ENCODE data around the gene PPP1R3A.
"Not testable (repeated sequence)": the region's sequence is repeated elsewhere in the genome, so short reads cannot be mapped to it uniquely, and the experiment has no call there.

Gene PPP1R3A, protein sequence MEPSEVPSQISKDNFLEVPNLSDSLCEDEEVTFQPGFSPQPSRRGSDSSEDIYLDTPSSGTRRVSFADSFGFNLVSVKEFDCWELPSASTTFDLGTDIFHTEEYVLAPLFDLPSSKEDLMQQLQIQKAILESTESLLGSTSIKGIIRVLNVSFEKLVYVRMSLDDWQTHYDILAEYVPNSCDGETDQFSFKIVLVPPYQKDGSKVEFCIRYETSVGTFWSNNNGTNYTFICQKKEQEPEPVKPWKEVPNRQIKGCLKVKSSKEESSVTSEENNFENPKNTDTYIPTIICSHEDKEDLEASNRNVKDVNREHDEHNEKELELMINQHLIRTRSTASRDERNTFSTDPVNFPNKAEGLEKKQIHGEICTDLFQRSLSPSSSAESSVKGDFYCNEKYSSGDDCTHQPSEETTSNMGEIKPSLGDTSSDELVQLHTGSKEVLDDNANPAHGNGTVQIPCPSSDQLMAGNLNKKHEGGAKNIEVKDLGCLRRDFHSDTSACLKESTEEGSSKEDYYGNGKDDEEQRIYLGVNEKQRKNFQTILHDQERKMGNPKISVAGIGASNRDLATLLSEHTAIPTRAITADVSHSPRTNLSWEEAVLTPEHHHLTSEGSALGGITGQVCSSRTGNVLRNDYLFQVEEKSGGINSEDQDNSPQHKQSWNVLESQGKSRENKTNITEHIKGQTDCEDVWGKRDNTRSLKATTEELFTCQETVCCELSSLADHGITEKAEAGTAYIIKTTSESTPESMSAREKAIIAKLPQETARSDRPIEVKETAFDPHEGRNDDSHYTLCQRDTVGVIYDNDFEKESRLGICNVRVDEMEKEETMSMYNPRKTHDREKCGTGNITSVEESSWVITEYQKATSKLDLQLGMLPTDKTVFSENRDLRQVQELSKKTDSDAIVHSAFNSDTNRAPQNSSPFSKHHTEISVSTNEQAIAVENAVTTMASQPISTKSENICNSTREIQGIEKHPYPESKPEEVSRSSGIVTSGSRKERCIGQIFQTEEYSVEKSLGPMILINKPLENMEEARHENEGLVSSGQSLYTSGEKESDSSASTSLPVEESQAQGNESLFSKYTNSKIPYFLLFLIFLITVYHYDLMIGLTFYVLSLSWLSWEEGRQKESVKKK

DNA sequence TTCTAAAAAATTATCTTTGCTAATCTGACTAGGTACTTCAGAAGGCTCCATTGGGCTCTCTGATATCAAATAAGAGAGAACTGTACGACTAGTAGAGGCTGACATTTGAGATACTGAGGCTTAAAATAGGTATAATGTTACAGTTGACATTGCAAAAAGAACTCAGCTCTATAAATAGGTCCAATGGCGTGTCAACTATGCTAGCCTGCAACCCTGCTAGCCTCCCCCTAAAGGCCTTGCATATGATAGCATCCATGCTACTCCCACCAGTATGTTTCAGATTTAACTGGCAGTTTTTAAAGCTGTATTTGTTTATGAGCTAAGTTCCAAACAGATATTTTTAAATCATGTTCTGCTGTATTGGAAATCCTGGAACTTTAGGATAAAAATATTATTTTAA is at the start of gene PPP1R3A:
Gene PPP1R3A, minus strand, starts transcription at position 64 of the 400 bp plus-strand sequence. Its CDS starts 13 bp downstream, at position 51.
- no peak for DNase-seq (ENCODE audit: low spot score)

DNA sequence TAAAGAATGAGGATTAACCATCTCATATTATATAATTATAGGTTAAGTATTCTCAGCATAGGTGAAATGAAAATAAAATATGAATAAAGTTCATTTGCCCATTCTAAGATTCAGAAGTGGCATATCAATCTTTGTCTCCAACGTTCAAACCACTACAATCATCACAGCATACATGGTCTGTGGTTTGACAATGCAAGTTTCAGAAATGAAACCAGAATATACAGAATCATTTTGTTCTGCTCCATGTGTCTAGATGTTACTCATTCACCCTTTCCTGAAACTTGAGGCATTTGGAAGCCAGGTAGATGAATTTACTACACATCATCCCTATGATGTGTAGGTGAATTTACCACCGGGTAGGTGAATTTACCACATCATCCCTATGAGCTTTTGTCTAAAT is 44.5 kb upstream of the PPP1R3A start:
- DNase-seq (ENCODE audit: low spot score) = no peak

DNA sequence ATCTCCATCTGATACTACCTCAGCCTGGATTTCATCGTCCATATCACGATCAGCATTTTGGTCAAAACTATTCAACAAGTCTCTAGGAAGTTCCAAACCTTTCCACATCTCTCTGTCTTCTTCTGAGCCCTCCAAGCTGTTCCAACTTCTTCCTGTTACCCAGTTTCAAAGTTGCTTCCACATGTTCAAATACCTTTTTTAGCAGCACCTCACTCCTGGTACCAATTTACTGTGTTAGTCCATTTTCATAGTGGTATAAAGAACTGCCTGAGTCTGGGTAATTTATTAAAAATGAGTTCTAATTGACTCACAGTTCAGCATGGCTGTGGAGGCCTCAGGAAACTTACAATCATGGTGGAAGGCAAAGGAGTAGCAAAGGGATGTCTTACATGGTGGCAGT is 41.1 kb upstream of the PPP1R3A start:
- no peak for DNase-seq (ENCODE audit: low spot score)

DNA sequence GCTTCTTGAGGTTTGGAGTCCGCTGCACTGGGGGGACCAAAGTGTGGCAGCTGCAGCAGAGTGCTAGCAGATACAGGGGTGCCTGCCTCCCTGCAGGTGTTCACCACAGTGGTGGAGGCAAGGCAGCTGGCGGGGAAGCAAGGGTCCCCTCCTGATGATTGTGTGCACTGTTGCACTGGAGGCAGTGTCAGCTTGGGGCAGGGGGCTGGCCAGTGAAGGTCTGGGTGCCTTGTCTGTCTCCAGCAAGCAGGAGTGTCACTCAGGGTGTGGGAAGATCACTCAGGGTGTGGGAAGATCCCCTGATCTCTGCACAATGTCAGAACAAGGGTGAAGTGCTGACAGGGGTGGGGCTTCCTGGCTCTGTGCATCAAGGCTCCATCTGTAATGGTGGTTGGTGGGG is 36.3 kb upstream of the PPP1R3A start:
- DNase-seq (ENCODE audit: low spot score) = no peak

DNA sequence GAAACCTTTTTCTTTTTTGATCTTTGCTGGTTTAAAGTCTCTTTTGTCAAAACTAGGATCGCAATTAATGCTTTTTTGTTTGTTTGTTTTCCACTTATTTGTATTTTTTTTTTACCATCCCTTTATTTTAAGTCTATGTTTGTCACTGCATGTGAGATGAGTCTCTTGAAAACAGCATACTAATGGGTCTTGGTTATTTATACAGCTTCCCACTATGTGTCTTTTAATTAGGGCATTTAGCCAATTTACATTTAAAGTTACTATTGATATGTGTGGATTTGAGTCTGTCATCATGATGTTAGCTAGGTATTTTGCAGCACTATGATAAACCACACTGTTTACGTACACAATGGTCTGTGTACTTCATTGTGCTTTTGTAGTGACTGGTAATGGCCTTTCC is 34.7 kb upstream of the PPP1R3A start:
- no peak for DNase-seq (ENCODE audit: low spot score)

DNA sequence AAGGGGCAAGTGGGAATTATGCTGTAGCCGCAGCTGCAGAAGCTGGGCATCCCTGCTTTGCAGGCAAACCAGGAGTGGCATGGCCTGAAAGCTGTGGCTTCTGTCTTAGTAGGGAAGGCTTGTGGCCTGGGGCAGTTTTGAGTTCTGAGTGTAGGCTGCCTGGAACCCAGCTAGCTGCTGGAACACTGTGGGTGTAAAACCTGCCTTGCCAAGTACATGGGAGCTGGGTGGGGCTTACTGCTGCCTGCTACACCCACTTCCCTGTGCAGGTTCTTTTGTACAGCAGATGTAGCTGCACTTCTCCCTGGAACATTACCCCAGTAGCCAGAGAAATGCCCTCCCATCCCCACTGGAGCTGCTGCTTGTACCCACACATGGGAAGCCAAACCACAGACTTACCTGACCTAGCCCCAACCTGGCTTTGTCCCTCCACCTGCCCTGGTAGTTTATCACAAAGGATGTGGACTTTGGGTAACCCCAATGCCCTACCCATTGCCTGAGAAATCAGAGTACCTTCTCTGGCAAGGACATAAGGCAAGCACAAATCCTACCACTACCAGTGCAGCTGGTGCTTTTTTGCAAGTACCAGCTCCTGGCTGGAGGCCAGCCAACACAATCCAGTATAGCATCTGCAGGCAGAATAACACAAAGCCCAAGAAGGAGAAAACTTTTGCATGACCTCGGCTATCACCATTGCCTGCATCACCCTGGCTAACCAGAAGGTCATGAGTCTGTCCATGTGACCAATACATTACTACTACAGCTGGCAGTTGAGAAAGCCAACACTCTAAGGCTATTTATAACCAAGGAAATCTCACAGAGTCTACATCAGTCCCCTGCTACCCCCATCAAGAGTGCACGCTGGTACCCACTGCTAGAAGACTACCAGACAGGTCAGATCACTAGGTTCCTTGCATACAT is 26.5 kb upstream of the PPP1R3A start:
- DNase-seq (ENCODE audit: low spot score) = no peak

DNA sequence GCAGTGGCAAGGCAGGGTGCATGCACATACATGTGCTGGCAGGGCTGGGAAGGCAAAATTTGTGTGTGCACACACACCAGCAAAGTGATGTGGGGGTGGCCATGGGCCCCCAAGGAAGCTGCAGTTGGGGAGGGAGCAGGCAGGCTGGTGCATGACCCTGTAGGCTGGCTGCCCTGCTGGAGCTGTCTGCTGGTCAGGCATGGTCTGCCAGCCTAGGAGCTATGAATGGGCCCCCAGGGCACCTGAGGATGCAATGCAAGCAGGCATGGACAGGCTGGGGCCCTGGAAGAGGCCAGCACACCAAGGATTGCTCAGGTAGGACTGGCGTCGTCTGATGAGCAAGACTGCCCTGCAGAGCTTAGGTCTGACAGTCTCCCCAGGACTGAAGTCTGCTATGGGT is 18.2 kb upstream of the PPP1R3A start:
- no peak for DNase-seq (ENCODE audit: low spot score)

DNA sequence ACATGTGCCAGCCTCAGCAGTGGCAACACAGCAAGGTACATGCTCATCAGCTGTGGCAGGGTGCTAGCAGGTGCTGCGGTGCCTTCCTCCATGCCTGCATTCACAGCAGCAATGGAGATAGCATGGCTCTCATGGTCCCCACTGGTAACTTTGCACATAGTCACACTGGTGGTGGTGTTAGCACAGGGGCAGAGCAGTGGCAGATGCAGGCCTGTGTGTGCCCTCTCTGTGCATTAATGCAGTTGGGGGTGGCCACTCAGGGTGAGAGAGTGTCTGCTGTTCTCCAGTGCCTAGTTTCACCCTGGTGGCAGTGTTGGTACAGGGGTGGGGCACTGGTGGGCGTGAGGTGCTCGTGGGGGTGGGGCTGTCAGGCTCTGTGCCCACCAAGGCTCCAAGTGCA is 17.7 kb upstream of the PPP1R3A start:
- no peak for DNase-seq (ENCODE audit: low spot score)

DNA sequence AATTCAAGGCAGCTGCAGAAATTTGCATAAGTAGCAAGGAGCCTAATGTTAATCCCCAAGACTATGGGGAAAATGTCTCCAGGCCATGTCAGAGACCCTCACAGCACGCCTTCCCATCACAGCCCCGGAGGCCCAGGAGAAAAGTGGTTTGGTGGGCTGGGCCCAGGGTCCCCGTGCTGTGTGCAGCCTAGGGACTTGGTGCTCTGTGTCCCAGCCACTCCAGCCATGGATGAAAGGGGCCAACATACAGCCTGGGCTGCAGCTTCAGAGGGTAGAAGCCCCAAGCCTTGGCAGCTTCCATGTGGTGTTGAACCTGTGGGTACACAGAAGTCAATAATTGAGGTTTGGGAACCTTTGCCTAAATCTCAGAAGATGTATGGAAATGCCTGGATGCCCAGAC is 10.6 kb upstream of the PPP1R3A start:
- not testable (repeated sequence) for DNase-seq (ENCODE audit: low spot score)

DNA sequence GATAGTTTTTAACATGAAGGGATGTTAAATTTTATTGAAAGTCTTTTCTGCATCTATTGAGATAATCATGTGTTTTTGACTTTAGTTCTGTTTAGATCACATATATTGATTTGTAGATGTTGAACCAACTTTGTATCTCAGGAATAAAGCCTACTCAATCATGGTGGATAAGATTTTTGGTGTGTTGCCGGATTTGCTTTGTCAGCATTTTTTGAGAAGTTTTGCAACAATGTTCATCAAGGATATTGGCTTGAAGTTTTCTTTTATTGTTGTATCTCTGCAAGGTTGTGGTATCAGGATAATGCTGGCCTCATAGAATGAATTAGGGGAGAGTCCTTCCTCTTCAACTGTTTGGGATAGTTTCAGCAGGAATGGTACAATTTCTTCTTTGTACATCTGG is 9.3 kb upstream of the PPP1R3A start:
- DNase-seq (ENCODE audit: low spot score) = no peak

DNA sequence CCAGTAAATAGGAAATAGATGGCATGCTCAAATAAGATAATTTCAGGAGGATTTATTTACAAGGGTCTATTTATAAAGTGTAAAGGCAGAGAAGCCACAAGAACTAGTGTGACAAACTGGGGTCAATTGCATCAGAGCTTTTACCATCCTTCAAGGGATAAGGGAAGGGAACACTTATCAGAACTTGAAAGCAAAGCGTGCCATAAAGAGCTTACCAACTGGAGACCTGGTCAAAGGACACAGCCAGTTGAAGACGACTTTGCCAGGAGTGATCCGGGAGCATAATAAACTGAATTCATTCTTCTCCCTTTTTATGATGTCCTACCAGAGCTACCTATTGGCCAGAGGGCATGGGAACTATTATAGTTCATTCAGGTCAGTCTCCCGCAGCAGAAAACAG is 3.2 kb upstream of the PPP1R3A start:
- no peak for DNase-seq (ENCODE audit: low spot score)

DNA sequence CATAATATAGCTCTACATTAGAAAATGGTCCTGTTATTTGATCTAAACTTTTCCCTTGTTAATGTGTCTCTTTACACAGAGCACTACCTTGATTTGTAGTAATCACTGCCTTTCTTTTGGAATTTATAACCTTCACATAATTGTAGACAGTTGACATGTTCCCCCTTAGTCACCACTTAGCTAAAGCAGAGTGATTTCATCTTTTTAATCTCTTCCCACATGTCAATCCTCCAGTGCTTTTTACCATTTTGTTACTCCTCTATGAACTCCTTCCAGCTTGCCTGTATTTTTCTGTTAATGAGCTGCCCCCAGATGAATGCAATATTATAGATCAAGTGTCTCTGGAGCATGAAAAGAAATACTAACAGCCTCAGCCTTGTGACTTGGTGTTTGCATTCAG is 2.6 kb upstream of the PPP1R3A start:
- no peak for DNase-seq (ENCODE audit: low spot score)

DNA sequence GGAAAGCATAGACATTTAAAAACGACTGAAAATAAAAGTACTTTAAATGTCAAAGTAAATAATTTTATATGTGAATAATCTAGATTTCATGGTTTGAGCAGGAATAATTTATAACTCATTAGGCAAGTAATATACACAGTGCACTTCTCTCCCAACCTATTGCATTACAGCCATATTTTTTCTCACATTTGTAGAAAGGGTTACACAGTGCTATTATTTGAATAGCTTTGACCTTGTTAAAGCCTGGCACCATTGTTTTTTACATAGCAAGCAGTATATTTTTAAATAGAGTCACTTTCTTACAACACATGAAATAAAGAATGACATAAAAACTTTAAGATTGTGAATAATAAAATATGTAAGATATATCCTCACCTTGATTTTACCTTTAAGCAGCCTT is 969 bp downstream of the PPP1R3A start:
- no peak for DNase-seq (ENCODE audit: low spot score)

DNA sequence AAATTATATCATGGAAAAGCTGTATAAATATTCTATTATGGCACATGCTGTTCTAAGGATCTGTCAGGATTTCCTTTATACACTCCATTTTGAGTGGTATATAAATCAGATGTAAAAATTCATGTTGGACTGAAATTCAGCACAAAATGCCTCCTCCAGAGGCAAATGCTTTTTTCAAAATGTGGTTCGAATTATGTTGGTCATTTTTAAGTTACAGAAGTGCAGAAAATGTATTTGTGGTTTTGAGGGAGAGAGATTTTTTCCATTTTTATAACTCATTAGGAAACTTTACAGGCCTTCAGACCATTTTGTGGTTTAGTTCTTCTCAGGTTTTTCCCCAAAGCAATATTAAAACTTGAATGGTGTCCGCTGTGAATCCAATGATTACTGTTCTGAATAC is 2.9 kb downstream of the PPP1R3A start:
- no peak for DNase-seq (ENCODE audit: low spot score)

DNA sequence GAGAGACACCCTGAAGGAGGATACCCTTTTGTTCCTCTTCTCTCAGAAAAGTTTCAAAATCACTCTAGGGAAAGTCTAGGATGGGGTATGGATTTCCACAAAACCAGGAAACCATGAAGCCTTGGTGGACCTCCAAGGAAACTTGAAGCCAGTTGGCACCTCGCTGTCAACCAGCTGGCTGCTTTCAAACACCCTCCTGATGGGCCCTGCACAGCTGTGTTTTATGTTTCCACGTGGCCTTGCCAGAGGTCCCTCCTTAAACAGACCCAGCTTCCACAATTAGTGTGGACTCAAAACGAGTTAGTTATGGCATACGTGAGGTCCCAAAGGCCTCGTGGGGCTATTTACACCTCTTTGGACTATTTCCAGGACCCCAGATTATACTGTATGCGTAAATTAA is 5.9 kb downstream of the PPP1R3A start:
- no peak for DNase-seq (ENCODE audit: low spot score)

DNA sequence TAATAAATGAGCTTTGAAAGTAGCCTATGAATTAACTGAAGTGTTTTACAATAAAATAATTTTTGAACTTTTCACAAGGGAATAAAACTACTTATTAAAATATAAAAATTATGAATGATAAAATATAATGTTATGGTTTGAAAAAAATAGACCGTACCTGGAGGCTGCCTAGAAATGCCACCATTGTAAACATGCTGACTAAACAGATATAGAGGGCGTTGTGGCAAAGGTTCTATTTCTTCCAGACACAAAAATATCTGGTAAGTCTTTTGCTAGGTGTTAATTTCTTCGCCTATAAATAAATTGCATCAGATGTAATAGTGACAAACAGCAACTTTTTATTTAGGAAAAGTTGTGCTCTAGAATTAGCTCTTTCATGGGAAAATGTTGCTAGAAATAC is 11.2 kb downstream of the PPP1R3A start:
- no peak for DNase-seq (ENCODE audit: low spot score)

DNA sequence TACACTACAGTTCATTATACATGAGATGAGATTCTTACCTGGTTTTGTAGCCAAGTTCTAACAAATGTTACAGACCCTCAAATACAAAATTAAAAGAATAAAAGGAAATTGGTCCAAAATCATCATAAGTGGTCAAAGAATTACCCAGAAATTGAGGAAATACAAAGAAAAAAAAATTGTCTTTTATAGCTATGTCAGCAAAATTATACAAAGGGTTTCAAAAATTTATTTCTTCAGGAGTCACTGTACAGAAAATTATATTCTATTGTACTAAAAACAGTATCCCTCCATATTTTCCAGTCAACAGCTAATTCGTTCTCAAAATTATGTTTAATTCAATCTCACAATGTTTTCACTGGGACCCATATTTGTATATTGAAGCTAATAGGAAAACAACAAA is 14.3 kb downstream of the PPP1R3A start:
- no peak for DNase-seq (ENCODE audit: low spot score)

DNA sequence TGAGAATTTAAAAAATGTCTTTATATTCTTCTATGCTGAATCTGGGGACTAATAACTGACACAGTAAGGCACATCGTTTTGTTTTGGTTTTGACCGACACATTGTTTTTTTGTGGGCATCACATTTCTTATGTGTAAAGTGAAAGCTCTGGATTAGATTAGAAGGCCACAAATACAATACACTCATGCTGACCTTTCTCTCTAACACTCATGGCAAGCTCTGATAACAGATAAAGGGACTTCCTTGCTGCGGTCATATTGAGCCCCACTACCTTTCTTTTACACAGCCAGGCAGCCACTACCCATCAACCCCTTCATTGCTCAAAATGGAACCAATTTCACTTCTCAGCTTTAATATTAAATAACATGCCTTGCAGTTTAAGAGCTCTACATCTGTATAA is 26.0 kb downstream of the PPP1R3A start:
- DNase-seq (ENCODE audit: low spot score) = no peak

DNA sequence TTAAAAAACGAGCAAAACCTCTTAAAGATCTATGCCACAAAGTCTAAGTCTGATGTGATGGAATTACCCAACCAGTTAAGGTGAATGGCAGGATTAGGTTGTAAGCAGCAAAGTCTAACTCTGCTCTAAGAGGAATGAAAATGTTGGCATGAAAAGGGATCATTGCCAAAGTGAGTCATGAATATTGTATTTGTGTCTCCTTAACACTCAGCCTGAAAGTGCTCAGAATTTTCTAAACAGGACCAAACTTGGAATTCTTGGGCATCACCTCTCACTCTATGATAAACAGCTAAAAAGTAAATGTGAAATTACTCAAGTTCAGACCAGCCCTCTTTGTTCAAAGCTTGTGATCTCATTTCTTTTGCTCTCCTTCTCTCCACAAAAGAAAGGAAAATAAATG is 27.0 kb downstream of the PPP1R3A start:
- no peak for DNase-seq (ENCODE audit: low spot score)

DNA sequence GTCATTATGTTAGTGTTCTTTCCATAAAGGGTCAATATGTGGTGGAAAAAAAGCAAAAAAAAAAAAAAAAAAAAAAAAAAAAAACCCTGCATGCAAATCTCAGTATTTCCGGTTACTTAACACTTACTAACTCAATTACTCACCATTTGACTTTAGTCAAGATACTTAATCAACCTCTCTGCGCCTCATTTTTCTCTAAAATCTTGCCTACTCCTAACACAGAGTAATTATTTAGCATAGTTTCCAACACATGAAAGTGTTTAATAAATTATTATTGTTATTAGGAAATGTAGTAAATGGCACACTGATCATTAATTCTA is 27.8 kb downstream of the PPP1R3A start:
- no peak for DNase-seq (ENCODE audit: low spot score)

DNA sequence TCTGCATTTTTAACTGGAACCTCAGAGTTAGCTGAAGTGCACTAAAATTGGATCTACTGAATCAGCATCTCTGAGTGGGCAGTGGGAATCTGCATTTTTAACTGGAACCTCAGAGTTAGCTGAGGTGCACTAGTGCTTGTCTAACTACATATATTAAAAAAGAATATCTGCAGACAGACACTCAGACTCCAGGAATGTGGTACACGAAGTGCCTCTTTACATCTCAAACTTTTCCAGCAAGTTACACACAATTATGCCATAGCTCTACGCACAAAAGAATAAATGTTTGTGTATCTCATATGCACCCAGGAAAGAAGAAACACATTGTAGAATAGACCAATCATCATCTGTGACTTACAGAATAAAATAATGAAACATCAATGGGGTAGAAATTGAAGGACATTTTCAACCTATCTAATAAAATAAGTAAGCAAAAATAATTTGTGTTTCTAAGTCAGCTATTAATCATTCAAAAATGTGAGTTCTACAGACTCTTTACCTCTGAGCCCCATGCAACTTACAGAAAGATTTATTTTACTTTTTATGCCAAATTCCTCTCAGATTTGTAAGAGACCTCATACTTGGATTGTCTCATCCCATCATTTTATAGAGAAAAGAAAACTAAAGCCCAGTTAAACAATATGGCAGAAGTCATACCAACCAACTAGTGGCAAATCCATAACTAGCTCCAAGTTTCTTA is 28.3 kb downstream of the PPP1R3A start:
- no peak for DNase-seq (ENCODE audit: low spot score)
